ENCODE data around the gene CCDC195. TPM values are rescaled to one million over a fixed set of nuclear protein-coding genes. Genes with fewer than 3 reads are reported as not detected.

Gene CCDC195
- total RNA-seq (2014; rRNA removed): not detected in 2 replicates
- Bru-seq, nascent RNA: percentile 6 among the genes with signal in this experiment
- BruChase-seq, experiment 1, labeled RNA remaining after a 6-hour chase: percentile 16 among the genes with signal in this experiment
- BruChase-seq, experiment 2, labeled RNA remaining after a 2-hour chase: percentile 11 among the genes with signal in this experiment
- long read RNA-seq, partial matches to known transcripts: 0 of 1 reads
- long read RNA-seq, other reads (novel, unspliced or antisense): 1 of 1 reads

GRCh38 chr2:224716201-224716600, at the start of gene CCDC195:
CCDC195 (minus strand) TSS chr2:224716365; CDS start chr2:224716365, 0 bp downstream.
- Histone ChIP-seq H3K9ac (ENCODE audit: low read length) (no peak within 1 kb of the TSS), H3K4me2 (ENCODE audit: low read length) (no peak within 1 kb of the TSS), H3K27me3 (ENCODE audit: low read length) (no peaks in the 10 kb centered on the region), H3K4me1 (ENCODE audit: insufficient read depth, low read length) (no peaks in the 10 kb centered on the region), H4K20me1 (ENCODE audit: low read length) (no peaks in the 10 kb centered on the region), H3F3A (ENCODE audit: low read length, unreplicated experiment) (no peaks in the 10 kb centered on the region), H3K4me3 (ENCODE audit: low read length) (no peak within 1 kb of the TSS), H3K79me2 (ENCODE audit: low read length) (no peaks in the 10 kb centered on the region), H3K9me3 (ENCODE audit: low read length) (no peaks in the 10 kb centered on the region), H2AFZ (ENCODE audit: low read length) (no peak within 1 kb of the TSS), H3K9me2 (replicated peaks; ENCODE audit: low read length) (no peaks in the 10 kb centered on the region), H3K27ac (ENCODE audit: low read length) (no peak within 1 kb of the TSS), H3K36me3 (ENCODE audit: low read depth, low read length) (no peaks in the 10 kb centered on the region)
- no TSS peak for BruUV-seq (replicated peaks)
- TF ChIP-seq CTCF (conservative IDR thresholded peaks at IDR 0.05; ENCODE audit: low read depth, low read length): no peak
- TF ChIP-seq EZH2phosphoT487 (IDR thresholded peaks at IDR 0.05; ENCODE audit: borderline replicate concordance, low read length): no peak
- TF ChIP-seq EZH2 (IDR thresholded peaks at IDR 0.05; ENCODE audit: low read length, unreplicated experiment): no peak
- CTCF ChIA-PET: no interaction called here
- intact Hi-C loops (cut with micrococcal nuclease): no loop called here
- no peak for DNase-seq
- POLR2A ChIA-PET (ENCODE audit: unreplicated experiment): no interaction called here
- no peak for ATAC-seq

- H4K20me1 ChIP-seq (ENCODE audit: low read length): no peaks in the 10 kb centered on the region
- H3K9me2 ChIP-seq (replicated peaks; ENCODE audit: low read length): no peaks in the 10 kb centered on the region
- H2AFZ ChIP-seq (ENCODE audit: low read length): no peak overlapping the region
- ATAC-seq (no peak), DNase-seq (no peak)
- BruUV-seq (replicated peaks): no TSS peak
- intact Hi-C loops (cut with micrococcal nuclease): no loop called here
- H3F3A ChIP-seq (ENCODE audit: low read length, unreplicated experiment): no peaks in the 10 kb centered on the region
- no peak for TF ChIP-seq CTCF (conservative IDR thresholded peaks at IDR 0.05; ENCODE audit: low read depth, low read length)
- no peak for TF ChIP-seq EZH2 (IDR thresholded peaks at IDR 0.05; ENCODE audit: low read length, unreplicated experiment)
- TF ChIP-seq EZH2phosphoT487 (IDR thresholded peaks at IDR 0.05; ENCODE audit: borderline replicate concordance, low read length): no peak
- no peaks in the 10 kb centered on the region for H3K27me3 ChIP-seq (ENCODE audit: low read length)
- no peak overlapping the region for H3K4me3 ChIP-seq (ENCODE audit: low read length)
- H3K9ac ChIP-seq (ENCODE audit: low read length): no peak overlapping the region
- ChIA-PET CTCF (no interaction called here), POLR2A (ENCODE audit: unreplicated experiment) (no interaction called here)
- no peaks in the 10 kb centered on the region for H3K79me2 ChIP-seq (ENCODE audit: low read length)
- H3K27ac ChIP-seq (ENCODE audit: low read length): no peak overlapping the region
- no peaks in the 10 kb centered on the region for H3K9me3 ChIP-seq (ENCODE audit: low read length)
- peaks cover 4% of the 10 kb centered on the region; the same call in 1 of the 2 replicates for H3K36me3 ChIP-seq (ENCODE audit: low read depth, low read length)
- H3K4me2 ChIP-seq (ENCODE audit: low read length): no peak overlapping the region
- no peaks in the 10 kb centered on the region for H3K4me1 ChIP-seq (ENCODE audit: insufficient read depth, low read length)
These were observed 48.5 kb upstream of the CCDC195 start for GRCh38 chr2:224764565-224765236.

GRCh38 chr2:224757934-224758548, 41.9 kb upstream of the CCDC195 start:
- CTCF ChIA-PET: no interaction called here
- Histone ChIP-seq H3K4me1 (ENCODE audit: insufficient read depth, low read length) (no peaks in the 10 kb centered on the region), H3K27me3 (ENCODE audit: low read length) (no peaks in the 10 kb centered on the region), H3K4me2 (ENCODE audit: low read length) (no peak overlapping the region), H3K4me3 (ENCODE audit: low read length) (no peak overlapping the region), H3K9me2 (replicated peaks; ENCODE audit: low read length) (no peaks in the 10 kb centered on the region), H2AFZ (ENCODE audit: low read length) (no peak overlapping the region), H3K9ac (ENCODE audit: low read length) (no peak overlapping the region), H3K9me3 (ENCODE audit: low read length) (no peaks in the 10 kb centered on the region), H3K79me2 (ENCODE audit: low read length) (no peaks in the 10 kb centered on the region), H3K36me3 (ENCODE audit: low read depth, low read length) (peaks cover 14% of the 10 kb centered on the region), H4K20me1 (ENCODE audit: low read length) (no peaks in the 10 kb centered on the region), H3F3A (ENCODE audit: low read length, unreplicated experiment) (no peaks in the 10 kb centered on the region), H3K27ac (ENCODE audit: low read length) (no peak overlapping the region)
- ATAC-seq: no peak
- DNase-seq: no peak
- no peak for TF ChIP-seq EZH2phosphoT487 (IDR thresholded peaks at IDR 0.05; ENCODE audit: borderline replicate concordance, low read length)
- TF ChIP-seq CTCF (conservative IDR thresholded peaks at IDR 0.05; ENCODE audit: low read depth, low read length): no peak
- TF ChIP-seq EZH2 (IDR thresholded peaks at IDR 0.05; ENCODE audit: low read length, unreplicated experiment): no peak
- BruUV-seq (replicated peaks): no TSS peak
- POLR2A ChIA-PET (ENCODE audit: unreplicated experiment): no interaction called here
- intact Hi-C loops (cut with micrococcal nuclease): no loop called here

Data from PC-3 (cell line).